Peyer's patch (tissue), 4 donors: ENCODE measurements around the gene OTUB2.

ENCODE experiments used
- CTCF ChIP-seq, 6 experiments: fragments of 450-650 bp in 4 of 6; fragments of 200-600 bp in 2 of 6; sonication (generic) in 1 of 6; IDR thresholded peaks; one replicate each; pipeline ENCODE4 v1.5.1; 2017 to 2019; ENCODE audit warnings: antibody characterized with exemption in 6 of 6, mild to moderate bottlenecking in 3 of 6, moderate library complexity in 1 of 6
- POLR2A ChIP-seq, 2 donors: fragments of 450-650 bp; IDR thresholded peaks; one replicate each; pipeline ENCODE4 v1.5.1; 2017; ENCODE audit warnings: antibody characterized with exemption in 2 of 2, mild to moderate bottlenecking in 2 of 2, moderate library complexity in 2 of 2

GRCh38 chr14:94047581-94047980 is 21.4 kb downstream of the OTUB2 start:
- no peak for TF ChIP-seq CTCF (IDR thresholded peaks at IDR 0.05)
- no peak for TF ChIP-seq POLR2A (IDR thresholded peaks at IDR 0.05)
